HG03432 (cell line): ENCODE data around the gene JAZF1.
"Not testable (repeated sequence)": the region's sequence is repeated elsewhere in the genome, so short reads cannot be mapped to it uniquely, and the experiment has no call there.

Experiments
- ATAC-seq: cut with Tn5 transposase; IDR thresholded peaks from one replicate; pipeline ENCODE4 v1.9.1; 2021; ENCODE audit warnings: mild to moderate bottlenecking, moderate library complexity; ENCODE audit not compliant: unreplicated experiment

JAZF1 gene

GRCh38 chr7:27860800-27861199, 319.8 kb downstream of the JAZF1 start:
- no peak for ATAC-seq

GRCh38 chr7:27856703-27857485, 323.7 kb downstream of the JAZF1 start:
- not testable (repeated sequence) for ATAC-seq

- no peak for ATAC-seq
These were observed 330.1 kb downstream of the JAZF1 start for GRCh38 chr7:27850531-27850930.

GRCh38 chr7:27846388-27846787, 334.2 kb downstream of the JAZF1 start:
- ATAC-seq: no peak

- ATAC-seq: no peak
These were observed 336.9 kb downstream of the JAZF1 start for GRCh38 chr7:27843584-27844305.

GRCh38 chr7:27842851-27843250, 337.7 kb downstream of the JAZF1 start:
- no peak for ATAC-seq

- ATAC-seq: no peak
These were observed 338.4 kb downstream of the JAZF1 start for GRCh38 chr7:27842094-27842692.

- no peak for ATAC-seq
These were observed 339.7 kb downstream of the JAZF1 start for GRCh38 chr7:27840760-27841364.

GRCh38 chr7:27840313-27840712, 340.3 kb downstream of the JAZF1 start:
- ATAC-seq: no peak

GRCh38 chr7:27839099-27839498, 341.5 kb downstream of the JAZF1 start:
- no peak for ATAC-seq

GRCh38 chr7:27836536-27836935, 344.1 kb downstream of the JAZF1 start:
- ATAC-seq: no peak

- ATAC-seq: no peak
These were observed 345.2 kb downstream of the JAZF1 start for GRCh38 chr7:27835376-27835775.

GRCh38 chr7:27834179-27834921, 346.2 kb downstream of the JAZF1 start:
- no peak for ATAC-seq

GRCh38 chr7:27826357-27826756, 354.2 kb downstream of the JAZF1 start:
- ATAC-seq: no peak

GRCh38 chr7:27825891-27826290, 354.7 kb downstream of the JAZF1 start:
- no peak for ATAC-seq

GRCh38 chr7:27822245-27822644, 358.4 kb downstream of the JAZF1 start:
- no peak for ATAC-seq

GRCh38 chr7:27812706-27813105, 367.9 kb downstream of the JAZF1 start:
- no peak for ATAC-seq

GRCh38 chr7:27810186-27810585, 370.4 kb downstream of the JAZF1 start:
- ATAC-seq: no peak

GRCh38 chr7:27808626-27809025, 372.0 kb downstream of the JAZF1 start:
- no peak for ATAC-seq

- no peak for ATAC-seq
These were observed 376.5 kb downstream of the JAZF1 start for GRCh38 chr7:27804139-27804538.

GRCh38 chr7:27802999-27803398, 377.6 kb downstream of the JAZF1 start:
- ATAC-seq: no peak
